ENCODE measurements around the gene CNR1.

The CNR1 gene

GRCh38 chr6:88145298-88145963 lies 20.7 kb downstream of the CNR1 start:
- H3K4me1 ChIP-seq (ENCODE audit: control insufficient read depth, insufficient read depth, low read length, poor library complexity, severe bottlenecking) = no peaks in the 10 kb centered on the region
- H3K36me3 ChIP-seq (ENCODE audit: control insufficient read depth, insufficient read depth, low read length) = no peaks in the 10 kb centered on the region
- H3K27me3 ChIP-seq (replicated peaks; ENCODE audit: control insufficient read depth, insufficient read depth, low read length, poor library complexity, severe bottlenecking) = no peaks in the 10 kb centered on the region
- DNase-seq = no peak
- H3K27ac ChIP-seq (ENCODE audit: insufficient read depth, low read length, poor library complexity, severe bottlenecking) = no peak overlapping the region
- H3K4me3 ChIP-seq (ENCODE audit: insufficient read depth, low read depth, low read length, poor library complexity, severe bottlenecking) = no peak overlapping the region
- no peaks in the 10 kb centered on the region for H3K9me3 ChIP-seq (ENCODE audit: control insufficient read depth, low read length)

- no peaks in the 10 kb centered on the region for H3K4me1 ChIP-seq (ENCODE audit: control insufficient read depth, insufficient read depth, low read length, poor library complexity, severe bottlenecking)
- no peak overlapping the region for H3K4me3 ChIP-seq (ENCODE audit: insufficient read depth, low read depth, low read length, poor library complexity, severe bottlenecking)
- H3K27ac ChIP-seq (ENCODE audit: insufficient read depth, low read length, poor library complexity, severe bottlenecking) = no peak overlapping the region
- no peaks in the 10 kb centered on the region for H3K27me3 ChIP-seq (replicated peaks; ENCODE audit: control insufficient read depth, insufficient read depth, low read length, poor library complexity, severe bottlenecking)
- DNase-seq = no peak
- H3K36me3 ChIP-seq (ENCODE audit: control insufficient read depth, insufficient read depth, low read length) = no peaks in the 10 kb centered on the region
- no peaks in the 10 kb centered on the region for H3K9me3 ChIP-seq (ENCODE audit: control insufficient read depth, low read length)
Observed at GRCh38 chr6:88144637-88145297, 21.4 kb downstream of the CNR1 start.

GRCh38 chr6:88143421-88144157 lies 22.6 kb downstream of the CNR1 start:
- Histone ChIP-seq H3K9me3 (ENCODE audit: control insufficient read depth, low read length) (no peaks in the 10 kb centered on the region), H3K36me3 (ENCODE audit: control insufficient read depth, insufficient read depth, low read length) (no peaks in the 10 kb centered on the region), H3K4me1 (ENCODE audit: control insufficient read depth, insufficient read depth, low read length, poor library complexity, severe bottlenecking) (no peaks in the 10 kb centered on the region), H3K27ac (ENCODE audit: insufficient read depth, low read length, poor library complexity, severe bottlenecking) (no peak overlapping the region), H3K27me3 (replicated peaks; ENCODE audit: control insufficient read depth, insufficient read depth, low read length, poor library complexity, severe bottlenecking) (no peaks in the 10 kb centered on the region), H3K4me3 (ENCODE audit: insufficient read depth, low read depth, low read length, poor library complexity, severe bottlenecking) (no peak overlapping the region)
- no peak for DNase-seq

- Histone ChIP-seq H3K27ac (ENCODE audit: insufficient read depth, low read length, poor library complexity, severe bottlenecking) (no peak overlapping the region), H3K36me3 (ENCODE audit: control insufficient read depth, insufficient read depth, low read length) (no peaks in the 10 kb centered on the region), H3K4me3 (ENCODE audit: insufficient read depth, low read depth, low read length, poor library complexity, severe bottlenecking) (no peak overlapping the region), H3K9me3 (ENCODE audit: control insufficient read depth, low read length) (no peaks in the 10 kb centered on the region), H3K4me1 (ENCODE audit: control insufficient read depth, insufficient read depth, low read length, poor library complexity, severe bottlenecking) (no peaks in the 10 kb centered on the region), H3K27me3 (replicated peaks; ENCODE audit: control insufficient read depth, insufficient read depth, low read length, poor library complexity, severe bottlenecking) (no peaks in the 10 kb centered on the region)
- DNase-seq = no peak
Observed at GRCh38 chr6:88142297-88142668, 23.9 kb downstream of the CNR1 start.

GRCh38 chr6:88141561-88142296 lies 24.4 kb downstream of the CNR1 start:
- H3K9me3 ChIP-seq (ENCODE audit: control insufficient read depth, low read length) = no peaks in the 10 kb centered on the region
- H3K27ac ChIP-seq (ENCODE audit: insufficient read depth, low read length, poor library complexity, severe bottlenecking) = no peak overlapping the region
- H3K4me1 ChIP-seq (ENCODE audit: control insufficient read depth, insufficient read depth, low read length, poor library complexity, severe bottlenecking) = no peaks in the 10 kb centered on the region
- no peaks in the 10 kb centered on the region for H3K36me3 ChIP-seq (ENCODE audit: control insufficient read depth, insufficient read depth, low read length)
- H3K4me3 ChIP-seq (ENCODE audit: insufficient read depth, low read depth, low read length, poor library complexity, severe bottlenecking) = no peak overlapping the region
- DNase-seq = no peak
- no peaks in the 10 kb centered on the region for H3K27me3 ChIP-seq (replicated peaks; ENCODE audit: control insufficient read depth, insufficient read depth, low read length, poor library complexity, severe bottlenecking)

GRCh38 chr6:88137915-88138314 lies 28.2 kb downstream of the CNR1 start:
- H3K27me3 ChIP-seq (replicated peaks; ENCODE audit: control insufficient read depth, insufficient read depth, low read length, poor library complexity, severe bottlenecking) = no peaks in the 10 kb centered on the region
- H3K4me1 ChIP-seq (ENCODE audit: control insufficient read depth, insufficient read depth, low read length, poor library complexity, severe bottlenecking) = no peaks in the 10 kb centered on the region
- DNase-seq = no peak
- no peak overlapping the region for H3K27ac ChIP-seq (ENCODE audit: insufficient read depth, low read length, poor library complexity, severe bottlenecking)
- H3K36me3 ChIP-seq (ENCODE audit: control insufficient read depth, insufficient read depth, low read length) = no peaks in the 10 kb centered on the region
- H3K4me3 ChIP-seq (ENCODE audit: insufficient read depth, low read depth, low read length, poor library complexity, severe bottlenecking) = no peak overlapping the region
- no peaks in the 10 kb centered on the region for H3K9me3 ChIP-seq (ENCODE audit: control insufficient read depth, low read length)

- no peaks in the 10 kb centered on the region for H3K9me3 ChIP-seq (ENCODE audit: control insufficient read depth, low read length)
- no peaks in the 10 kb centered on the region for H3K36me3 ChIP-seq (ENCODE audit: control insufficient read depth, insufficient read depth, low read length)
- H3K27me3 ChIP-seq (replicated peaks; ENCODE audit: control insufficient read depth, insufficient read depth, low read length, poor library complexity, severe bottlenecking) = no peaks in the 10 kb centered on the region
- no peaks in the 10 kb centered on the region for H3K4me1 ChIP-seq (ENCODE audit: control insufficient read depth, insufficient read depth, low read length, poor library complexity, severe bottlenecking)
- H3K4me3 ChIP-seq (ENCODE audit: insufficient read depth, low read depth, low read length, poor library complexity, severe bottlenecking) = no peak overlapping the region
- DNase-seq = no peak
- H3K27ac ChIP-seq (ENCODE audit: insufficient read depth, low read length, poor library complexity, severe bottlenecking) = no peak overlapping the region
Observed at GRCh38 chr6:88135578-88136114, 30.5 kb downstream of the CNR1 start.

- Histone ChIP-seq H3K27ac (ENCODE audit: insufficient read depth, low read length, poor library complexity, severe bottlenecking) (no peak overlapping the region), H3K36me3 (ENCODE audit: control insufficient read depth, insufficient read depth, low read length) (no peaks in the 10 kb centered on the region), H3K9me3 (ENCODE audit: control insufficient read depth, low read length) (no peaks in the 10 kb centered on the region), H3K4me1 (ENCODE audit: control insufficient read depth, insufficient read depth, low read length, poor library complexity, severe bottlenecking) (no peaks in the 10 kb centered on the region), H3K4me3 (ENCODE audit: insufficient read depth, low read depth, low read length, poor library complexity, severe bottlenecking) (no peak overlapping the region), H3K27me3 (replicated peaks; ENCODE audit: control insufficient read depth, insufficient read depth, low read length, poor library complexity, severe bottlenecking) (no peaks in the 10 kb centered on the region)
- no peak for DNase-seq
Observed at GRCh38 chr6:88134575-88134974, 31.6 kb downstream of the CNR1 start.

GRCh38 chr6:88133718-88134117 lies 32.4 kb downstream of the CNR1 start:
- H3K4me3 ChIP-seq (ENCODE audit: insufficient read depth, low read depth, low read length, poor library complexity, severe bottlenecking) = no peak overlapping the region
- H3K9me3 ChIP-seq (ENCODE audit: control insufficient read depth, low read length) = no peaks in the 10 kb centered on the region
- no peak for DNase-seq
- H3K4me1 ChIP-seq (ENCODE audit: control insufficient read depth, insufficient read depth, low read length, poor library complexity, severe bottlenecking) = no peaks in the 10 kb centered on the region
- H3K36me3 ChIP-seq (ENCODE audit: control insufficient read depth, insufficient read depth, low read length) = no peaks in the 10 kb centered on the region
- no peak overlapping the region for H3K27ac ChIP-seq (ENCODE audit: insufficient read depth, low read length, poor library complexity, severe bottlenecking)
- H3K27me3 ChIP-seq (replicated peaks; ENCODE audit: control insufficient read depth, insufficient read depth, low read length, poor library complexity, severe bottlenecking) = no peaks in the 10 kb centered on the region

Data from effector memory CD4-positive, alpha-beta T cell (primary cell).